ENCODE data around the gene YPEL1.

YPEL1 gene

DNA sequence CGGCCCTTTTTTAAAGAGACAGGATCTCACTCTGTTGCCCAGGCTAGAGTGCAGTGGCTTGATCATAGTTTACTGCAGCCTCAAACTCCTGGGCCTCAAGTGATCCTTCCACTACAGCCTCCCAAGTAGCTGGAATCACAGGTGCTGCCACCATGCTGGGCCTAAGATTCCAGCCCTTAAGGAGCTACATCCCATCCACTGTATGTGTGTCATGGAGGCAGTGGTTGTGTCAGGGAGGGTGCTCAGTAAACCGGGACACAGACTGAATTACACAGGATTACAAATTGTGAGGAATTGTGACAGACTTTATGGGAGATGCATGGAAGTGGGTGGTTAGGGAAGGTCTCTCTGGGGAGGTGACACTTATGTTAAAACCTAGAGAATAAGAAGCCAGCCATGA lies 71.9 kb downstream of the YPEL1 start:
- no peak overlapping the region for H3K4me3 ChIP-seq (ENCODE audit: low read depth, low read length)
- DNase-seq (ENCODE audit: low read depth), result no peak
- TF ChIP-seq, protein P1, sequence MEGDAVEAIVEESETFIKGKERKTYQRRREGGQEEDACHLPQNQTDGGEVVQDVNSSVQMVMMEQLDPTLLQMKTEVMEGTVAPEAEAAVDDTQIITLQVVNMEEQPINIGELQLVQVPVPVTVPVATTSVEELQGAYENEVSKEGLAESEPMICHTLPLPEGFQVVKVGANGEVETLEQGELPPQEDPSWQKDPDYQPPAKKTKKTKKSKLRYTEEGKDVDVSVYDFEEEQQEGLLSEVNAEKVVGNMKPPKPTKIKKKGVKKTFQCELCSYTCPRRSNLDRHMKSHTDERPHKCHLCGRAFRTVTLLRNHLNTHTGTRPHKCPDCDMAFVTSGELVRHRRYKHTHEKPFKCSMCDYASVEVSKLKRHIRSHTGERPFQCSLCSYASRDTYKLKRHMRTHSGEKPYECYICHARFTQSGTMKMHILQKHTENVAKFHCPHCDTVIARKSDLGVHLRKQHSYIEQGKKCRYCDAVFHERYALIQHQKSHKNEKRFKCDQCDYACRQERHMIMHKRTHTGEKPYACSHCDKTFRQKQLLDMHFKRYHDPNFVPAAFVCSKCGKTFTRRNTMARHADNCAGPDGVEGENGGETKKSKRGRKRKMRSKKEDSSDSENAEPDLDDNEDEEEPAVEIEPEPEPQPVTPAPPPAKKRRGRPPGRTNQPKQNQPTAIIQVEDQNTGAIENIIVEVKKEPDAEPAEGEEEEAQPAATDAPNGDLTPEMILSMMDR (IDR thresholded peaks at IDR 0.05; ENCODE audit: insufficient read depth, low read depth, low read length, missing control alignments), result no peak

DNA sequence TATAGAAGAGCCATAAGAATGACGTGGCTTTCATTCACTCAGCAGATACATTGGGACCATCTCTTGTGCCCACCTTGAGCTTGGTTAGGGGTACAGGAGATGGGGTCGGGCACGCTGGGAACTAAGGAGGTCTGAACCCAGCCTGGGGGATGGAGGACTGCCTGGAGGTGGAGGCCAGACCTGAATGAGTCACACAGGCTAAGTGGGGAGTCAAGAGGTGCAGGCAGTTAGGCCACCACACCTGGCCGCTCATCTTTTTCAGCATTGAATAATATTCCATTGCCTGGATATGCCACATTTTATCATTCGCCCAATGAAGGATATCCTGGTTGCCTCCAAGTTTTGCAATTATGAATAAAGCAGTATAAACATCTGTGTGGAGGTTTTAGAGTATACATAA lies 73.6 kb downstream of the YPEL1 start:
- no peak for DNase-seq (ENCODE audit: low read depth)
- TF ChIP-seq, protein P1 (IDR thresholded peaks at IDR 0.05; ENCODE audit: insufficient read depth, low read depth, low read length, missing control alignments), result no peak
- no peak overlapping the region for H3K4me3 ChIP-seq (ENCODE audit: low read depth, low read length)

DNA sequence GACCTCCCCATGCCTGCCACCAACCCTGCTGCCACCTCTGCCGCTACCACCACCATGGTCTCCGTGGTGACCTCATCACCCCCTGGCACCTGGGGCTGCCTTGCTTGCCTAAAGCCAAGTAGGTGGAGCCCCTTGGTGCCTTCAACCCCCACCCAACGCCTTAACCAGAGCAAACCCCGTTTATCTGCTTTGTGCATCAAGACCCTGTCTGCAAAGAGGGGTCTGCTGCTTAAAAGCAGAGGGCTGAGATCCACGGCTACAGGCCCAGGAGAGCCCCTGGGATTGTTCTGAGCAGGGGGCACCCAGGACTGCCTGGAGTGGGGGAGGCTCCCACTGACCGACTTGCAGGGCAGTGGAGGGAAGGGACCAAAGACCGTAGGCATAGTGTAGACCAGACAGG lies 74.7 kb downstream of the YPEL1 start:
- DNase-seq (ENCODE audit: low read depth), result no peak
- no peak overlapping the region for H3K4me3 ChIP-seq (ENCODE audit: low read depth, low read length)
- TF ChIP-seq, protein P1 (IDR thresholded peaks at IDR 0.05; ENCODE audit: insufficient read depth, low read depth, low read length, missing control alignments), result no peak

DNA sequence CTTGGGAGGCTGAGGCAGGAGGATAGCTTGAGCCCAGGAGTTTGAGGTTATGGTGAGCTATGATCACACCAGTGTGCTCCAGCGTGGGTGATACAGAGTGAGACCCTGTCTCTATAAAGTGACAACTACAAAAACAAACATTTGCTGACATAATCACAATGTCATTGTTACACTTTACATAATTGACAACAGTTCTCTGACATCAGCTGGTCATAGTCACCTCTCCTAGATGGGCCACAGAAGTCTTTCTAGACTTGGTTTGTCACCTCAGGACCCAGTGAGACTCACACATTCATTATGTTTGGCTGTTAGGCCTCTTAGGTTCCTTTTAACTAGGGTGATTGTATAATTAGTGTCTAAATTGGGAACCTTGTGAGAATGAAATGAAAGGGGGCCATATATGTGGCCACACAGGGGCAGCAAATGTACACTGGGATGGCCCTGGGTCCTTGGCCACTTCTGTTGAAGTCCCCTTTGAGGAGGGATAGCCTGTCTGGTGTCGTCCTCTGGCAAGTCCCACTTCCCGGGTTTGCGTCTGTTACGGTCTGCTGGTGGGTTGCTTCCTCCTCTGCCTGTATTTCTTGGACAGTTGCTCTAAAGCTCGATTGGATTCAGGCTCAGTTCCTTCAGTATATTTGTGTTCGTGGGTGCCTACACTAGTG lies 75.6 kb downstream of the YPEL1 start:
- no peak for DNase-seq (ENCODE audit: low read depth)
- H3K4me3 ChIP-seq (ENCODE audit: low read depth, low read length), result no peak overlapping the region
- TF ChIP-seq, protein P1 (IDR thresholded peaks at IDR 0.05; ENCODE audit: insufficient read depth, low read depth, low read length, missing control alignments), result no peak

DNA sequence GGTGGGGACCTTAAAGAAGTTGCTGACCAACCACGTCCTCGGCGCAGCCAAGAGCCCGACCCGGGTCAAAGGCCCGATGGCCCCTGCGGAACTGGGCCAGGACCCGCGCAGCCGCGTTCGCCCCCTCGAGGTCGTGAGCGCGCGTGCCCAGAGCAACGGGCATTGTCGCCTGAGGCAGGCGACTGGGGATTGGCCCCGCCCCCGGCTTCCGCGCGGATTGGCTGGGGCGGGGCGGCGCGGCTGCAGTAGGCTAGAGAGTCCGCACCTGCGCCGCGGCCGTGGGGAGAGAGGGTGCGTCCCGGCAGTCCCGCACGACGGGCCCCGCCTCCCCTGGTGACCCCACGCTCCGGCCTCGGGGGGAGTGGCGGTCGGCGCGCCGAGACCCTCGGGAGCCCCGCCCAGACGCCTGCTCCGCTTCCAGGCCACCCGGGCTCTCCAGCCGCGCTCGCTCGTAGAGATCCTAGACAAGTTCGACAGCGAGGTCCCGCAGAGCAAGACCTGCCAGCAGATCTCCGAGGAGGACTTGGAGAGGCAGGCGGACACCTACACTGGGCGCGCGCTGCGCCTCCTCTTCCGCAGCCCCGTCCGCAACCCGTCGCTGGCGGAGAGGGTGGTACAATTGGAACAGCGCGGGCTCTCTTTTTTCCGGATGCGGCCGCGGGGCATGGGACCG lies 78.1 kb downstream of the YPEL1 start:
- peak; percentile 88 for DNase-seq (ENCODE audit: low read depth)
- peak overlapping the region; percentile 82 for H3K4me3 ChIP-seq (ENCODE audit: low read depth, low read length)
- TF ChIP-seq, protein P1 (IDR thresholded peaks at IDR 0.05; ENCODE audit: insufficient read depth, low read depth, low read length, missing control alignments), result peak; percentile 7

DNA sequence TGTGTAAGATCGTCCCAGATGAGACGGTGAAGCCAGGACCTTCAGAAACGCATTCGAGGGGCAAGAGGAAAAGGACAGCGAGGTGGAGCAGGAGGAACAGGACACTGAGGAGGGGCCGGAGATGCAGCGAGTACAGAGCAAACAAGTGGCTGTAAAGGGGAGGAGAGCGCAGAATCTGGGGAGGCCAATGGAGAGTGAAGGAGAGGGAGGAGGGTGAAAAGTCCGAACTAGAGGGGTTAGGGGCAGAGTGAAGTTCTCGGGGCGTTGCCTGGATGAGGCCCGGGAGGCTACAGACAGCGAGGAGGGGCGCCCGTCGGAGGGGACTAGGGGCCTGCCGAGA lies 78.6 kb downstream of the YPEL1 start:
- H3K4me3 ChIP-seq (ENCODE audit: low read depth, low read length), result peak overlapping the region; percentile 82; the same call in 1 of the 2 replicates
- DNase-seq (ENCODE audit: low read depth), result no peak
- TF ChIP-seq, protein P1 (IDR thresholded peaks at IDR 0.05; ENCODE audit: insufficient read depth, low read depth, low read length, missing control alignments), result no peak

Measured in GM12865 (cell line).